ENCODE data around the gene ZCWPW1.

DNA sequence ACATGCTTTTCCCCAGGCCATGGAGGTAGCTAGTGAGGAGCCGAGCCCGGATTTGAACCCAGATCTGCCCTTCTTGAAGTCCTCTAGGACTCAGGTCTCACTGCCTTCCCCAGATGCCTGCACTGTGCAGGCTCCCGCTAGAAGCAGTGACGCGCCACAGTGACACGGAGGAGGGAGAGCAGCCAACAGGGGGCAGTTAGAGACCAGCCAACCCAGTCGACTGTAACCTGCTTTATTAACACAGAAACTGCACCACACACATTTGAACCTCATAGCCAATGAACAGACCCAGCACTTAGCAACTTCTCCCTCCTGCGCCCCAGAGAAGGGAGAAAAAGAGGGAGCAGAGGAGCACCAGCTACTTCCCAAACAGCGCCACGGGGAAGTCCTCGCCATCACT is 27.8 kb downstream of the ZCWPW1 start:
- no peak for TF ChIP-seq POLR2AphosphoS5 (IDR thresholded peaks at IDR 0.05; ENCODE audit: low read depth)
- TF ChIP-seq, protein P1, sequence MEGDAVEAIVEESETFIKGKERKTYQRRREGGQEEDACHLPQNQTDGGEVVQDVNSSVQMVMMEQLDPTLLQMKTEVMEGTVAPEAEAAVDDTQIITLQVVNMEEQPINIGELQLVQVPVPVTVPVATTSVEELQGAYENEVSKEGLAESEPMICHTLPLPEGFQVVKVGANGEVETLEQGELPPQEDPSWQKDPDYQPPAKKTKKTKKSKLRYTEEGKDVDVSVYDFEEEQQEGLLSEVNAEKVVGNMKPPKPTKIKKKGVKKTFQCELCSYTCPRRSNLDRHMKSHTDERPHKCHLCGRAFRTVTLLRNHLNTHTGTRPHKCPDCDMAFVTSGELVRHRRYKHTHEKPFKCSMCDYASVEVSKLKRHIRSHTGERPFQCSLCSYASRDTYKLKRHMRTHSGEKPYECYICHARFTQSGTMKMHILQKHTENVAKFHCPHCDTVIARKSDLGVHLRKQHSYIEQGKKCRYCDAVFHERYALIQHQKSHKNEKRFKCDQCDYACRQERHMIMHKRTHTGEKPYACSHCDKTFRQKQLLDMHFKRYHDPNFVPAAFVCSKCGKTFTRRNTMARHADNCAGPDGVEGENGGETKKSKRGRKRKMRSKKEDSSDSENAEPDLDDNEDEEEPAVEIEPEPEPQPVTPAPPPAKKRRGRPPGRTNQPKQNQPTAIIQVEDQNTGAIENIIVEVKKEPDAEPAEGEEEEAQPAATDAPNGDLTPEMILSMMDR (conservative IDR thresholded peaks at IDR 0.05; ENCODE audit: low read depth in 2 of 2), result peak; percentile 58 to 83

Measured in GM23338 (cell line).